Heart right ventricle (tissue), 16 donors: ENCODE measurements around the gene VASN. TPM values are rescaled to one million over a fixed set of nuclear protein-coding genes. Genes with fewer than 3 reads are reported as not detected.

ENCODE experiments used
- ATAC-seq, 8 donors: fragments of 200-7000 bp; cut with Tn5 transposase; one replicate each; pipeline ENCODE4 v1.9.1; 2020; ENCODE audit warnings: mild to moderate bottlenecking in 8 of 8, moderate library complexity in 8 of 8, moderate number of reproducible peaks in 1 of 8
- DNase-seq, 2 donors: peaks; one replicate each; pipeline ENCODE4 v3.0.0-alpha.2; 2020
- H3K27ac ChIP-seq, 10 donors: fragments of 200-600 bp; sonication (generic) in 2 of 10; one replicate each; pipeline versions ENCODE4 v1.5.0 to v1.8.0; 2020 to 2022; ENCODE audit warnings: mild to moderate bottlenecking in 3 of 10
- H3K27me3 ChIP-seq, 7 donors: fragments of 200-600 bp; one replicate each; pipeline ENCODE4 v1.8.0; 2021 to 2022; ENCODE audit warnings: mild to moderate bottlenecking in 2 of 7
- H3K36me3 ChIP-seq, 9 donors: fragments of 200-600 bp; sonication (generic) in 1 of 9; one replicate each; pipeline versions ENCODE4 v1.5.0 to v1.8.0; 2020 to 2022; ENCODE audit warnings: mild to moderate bottlenecking in 2 of 9
- H3K4me1 ChIP-seq, 9 donors: fragments of 200-600 bp; sonication (generic) in 1 of 9; one replicate each; pipeline versions ENCODE4 v1.5.0 to v1.8.0; 2020 to 2022; ENCODE audit warnings: mild to moderate bottlenecking in 4 of 9
- H3K4me3 ChIP-seq, 10 donors: fragments of 200-600 bp; sonication (generic) in 2 of 10; one replicate each; pipeline versions ENCODE4 v1.5.0 to v1.8.0; 2020 to 2022; ENCODE audit warnings: mild to moderate bottlenecking in 7 of 10, moderate library complexity in 2 of 10
- H3K9me3 ChIP-seq, 11 donors: fragments of 200-600 bp in 10 of 11; sonication (generic) in 2 of 11; one replicate each; pipeline versions ENCODE4 v1.5.0 to v1.8.0; 2013 to 2022; ENCODE audit warnings: mild to moderate bottlenecking in 2 of 11, control low read depth in 1 of 11, moderate library complexity in 1 of 11
- WGBS, 2 donors: extraction: QIAGEN DNeasy Blood & Tissue Kit; methylation state at CpG; one replicate each; pipeline ENCODE4 v1.1.7; 2013; ENCODE audit warnings: inconsistent platforms in 1 of 2; 5-methylcytosine and 5-hydroxymethylcytosine counted together
- intact Hi-C, 10 donors: fragments of 100-400 bp; cut with DNase I; formaldehyde crosslinking; loops; one replicate each; pipeline versions ENCODE4 v1.11.1 to v1.14.2; 2022
- polyA plus RNA-seq, 2 donors: library from polyadenylated mRNA; stranded (reverse); fragments of 200-250 nt; gene quantifications; one replicate each; pipeline ENCODE4 v1.2.3, GENCODE V29; 2013
- total RNA-seq, 10 donors: library from RNA; stranded (reverse); fragmentation: NEBNext Ultra II Directional in 3 of 10; extraction: Animal tissue kit (Norgen Biotek cat#: 25700) in 3 of 10; gene quantifications; one replicate each; pipeline versions ENCODE4 v1.2.1 to v1.2.4, GENCODE V29; 2021 to 2023
- TF ChIP-seq, protein P1 (sequence below), 9 donors: fragments of 200-600 bp; sonication (generic) in 2 of 9; IDR thresholded peaks; one replicate each; pipeline versions ENCODE4 v1.5.0 to v1.8.0; 2021 to 2022; ENCODE audit warnings: antibody characterized with exemption in 9 of 9, mild to moderate bottlenecking in 5 of 9, moderate library complexity in 1 of 9
- donor health status: Arrhythmogenic right ventricular cardiomyopathy.
- donor health status: ischemic (EF 13 %, LVEDD 7.1; RV severe dilation, severe dysfunction).
- donor health status: healthy with polysubstance abuse.
- donor health status: DM: no; HTN: yes; CAD: no.
- donor health status: DM: no; HTN: no; CAD: no.
- donor health status: ischemic (EF 25% LVEDD 6.9; RV normal size, moderate dysfunction).
- donor health status: ischemic (EF 25% LVEDD 5.7; RV mildly dilated, moderate dysfunction).
- donor health status: healthy.
- donor health status: DM: yes; HTN: yes; CAD: no.
- donor health status: Ischemic cardiomyopathy.
- donor health status: ischemic (EF 35%, LVEDD 5.7; RV mildly dilated, moderate dysfunction).
- donor health status: nonischemic (EF 11% LVEDD 7.7; RV severe dilation, severe dysfunction).
- donor health status: DM: yes; HTN: yes; CAD: no.
- donor health status: PGD.
- donor health status: ischemic (EF 29% LVEDD 5.4; RV normal size, mild dysfunction).
- donor health status: nonischemic (EF 23%, LVEDD 6.1; RV moderate dilation, normal function).

VASN gene
- total and polyA plus RNA-seq, 12 donors, result 3.1 to 27.9 (median 6.0) TPM

DNA sequence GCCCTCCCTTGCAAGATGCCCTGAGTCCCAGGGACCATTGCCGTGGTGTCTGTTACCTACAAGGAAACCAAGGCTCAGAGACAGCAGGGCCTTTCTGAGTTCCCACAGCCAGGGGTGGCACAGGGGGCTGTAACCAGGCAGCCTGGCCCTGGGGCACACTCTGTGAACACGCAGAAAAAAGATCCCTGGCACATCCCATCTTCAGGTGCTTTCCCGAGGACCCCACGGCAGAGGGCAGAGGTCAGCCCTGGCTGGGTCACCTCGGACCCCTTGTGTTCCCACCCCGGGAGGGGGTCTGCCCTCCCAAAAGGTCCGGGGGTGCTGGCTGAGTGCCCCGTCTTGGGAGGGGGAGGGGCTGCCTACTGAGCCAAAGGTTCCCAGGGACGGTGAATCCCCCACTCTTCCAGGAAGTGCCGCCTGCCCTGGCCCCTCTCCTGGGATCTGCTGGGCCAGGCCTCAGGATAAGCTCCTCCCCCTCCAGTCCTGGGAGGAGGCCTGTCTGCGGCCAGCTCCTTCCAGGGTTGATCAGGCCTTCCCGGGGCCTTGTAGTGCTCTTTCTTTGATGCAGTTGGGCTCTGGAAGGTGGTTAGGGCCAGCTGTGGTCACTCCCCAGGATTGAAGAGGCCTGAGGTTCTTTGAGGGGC is 47.7 kb upstream of the VASN start:
- peak; percentile 70 to 72 for DNase-seq
- ATAC-seq, result peak; percentile 23 to 52 (median 40)
- intact Hi-C loops, result loop anchor here in 1 of 10 donors (5.0 kb wide), 1 partner anchor 52 kb away; the partner anchor contains the start of gene TFAP4
- no peaks in the 10 kb centered on the region for H3K36me3 ChIP-seq
- TF ChIP-seq, protein P1, sequence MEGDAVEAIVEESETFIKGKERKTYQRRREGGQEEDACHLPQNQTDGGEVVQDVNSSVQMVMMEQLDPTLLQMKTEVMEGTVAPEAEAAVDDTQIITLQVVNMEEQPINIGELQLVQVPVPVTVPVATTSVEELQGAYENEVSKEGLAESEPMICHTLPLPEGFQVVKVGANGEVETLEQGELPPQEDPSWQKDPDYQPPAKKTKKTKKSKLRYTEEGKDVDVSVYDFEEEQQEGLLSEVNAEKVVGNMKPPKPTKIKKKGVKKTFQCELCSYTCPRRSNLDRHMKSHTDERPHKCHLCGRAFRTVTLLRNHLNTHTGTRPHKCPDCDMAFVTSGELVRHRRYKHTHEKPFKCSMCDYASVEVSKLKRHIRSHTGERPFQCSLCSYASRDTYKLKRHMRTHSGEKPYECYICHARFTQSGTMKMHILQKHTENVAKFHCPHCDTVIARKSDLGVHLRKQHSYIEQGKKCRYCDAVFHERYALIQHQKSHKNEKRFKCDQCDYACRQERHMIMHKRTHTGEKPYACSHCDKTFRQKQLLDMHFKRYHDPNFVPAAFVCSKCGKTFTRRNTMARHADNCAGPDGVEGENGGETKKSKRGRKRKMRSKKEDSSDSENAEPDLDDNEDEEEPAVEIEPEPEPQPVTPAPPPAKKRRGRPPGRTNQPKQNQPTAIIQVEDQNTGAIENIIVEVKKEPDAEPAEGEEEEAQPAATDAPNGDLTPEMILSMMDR (IDR thresholded peaks at IDR 0.05), result no peak
- peaks cover 0 to 4% (median 0%) of the 10 kb centered on the region in 7 donors for H3K27me3 ChIP-seq
- WGBS, 2 donors, result 15 to 21% methylated on average over 12 of the region's 12 CpGs
- peak overlapping the region; percentile 11 to 93 (median 85) for H3K27ac ChIP-seq
- H3K4me1 ChIP-seq, result peaks cover 69 to 98% (median 84%) of the 10 kb centered on the region in 9 donors
- peak overlapping the region in 3 of 10 donors; percentile 8 to 16 (median 12) for H3K4me3 ChIP-seq
- H3K9me3 ChIP-seq, result no peaks in the 10 kb centered on the region

- intact Hi-C loops, result loop anchor here in 5 of 10 donors (5.0 kb wide), 3 partner anchors 37 to 142 kb away; partner anchors contain the start of gene TFAP4 (in 4 of the 5)
- DNase-seq (no peak), ATAC-seq (no peak)
- 74 to 76% methylated on average over 22 of the region's 22 CpGs for whole genome bisulfite sequencing, 2 donors
- H3K4me3 ChIP-seq, result peak overlapping the region in 1 of 10 donors; percentile 12
- TF ChIP-seq, protein P1 (IDR thresholded peaks at IDR 0.05), result no peak
- no peaks in the 10 kb centered on the region for H3K9me3 ChIP-seq
- no peaks in the 10 kb centered on the region for H3K36me3 ChIP-seq
- peak overlapping the region in 9 of 10 donors; percentile 82 to 93 (median 85) for H3K27ac ChIP-seq
- H3K4me1 ChIP-seq, result peaks cover 69 to 98% (median 85%) of the 10 kb centered on the region in 9 donors
- peaks cover 0 to 4% (median 0%) of the 10 kb centered on the region in 7 donors for H3K27me3 ChIP-seq
These were observed 47.0 kb upstream of the VASN start for GRCh38 chr16:4324492-4325252.

DNA sequence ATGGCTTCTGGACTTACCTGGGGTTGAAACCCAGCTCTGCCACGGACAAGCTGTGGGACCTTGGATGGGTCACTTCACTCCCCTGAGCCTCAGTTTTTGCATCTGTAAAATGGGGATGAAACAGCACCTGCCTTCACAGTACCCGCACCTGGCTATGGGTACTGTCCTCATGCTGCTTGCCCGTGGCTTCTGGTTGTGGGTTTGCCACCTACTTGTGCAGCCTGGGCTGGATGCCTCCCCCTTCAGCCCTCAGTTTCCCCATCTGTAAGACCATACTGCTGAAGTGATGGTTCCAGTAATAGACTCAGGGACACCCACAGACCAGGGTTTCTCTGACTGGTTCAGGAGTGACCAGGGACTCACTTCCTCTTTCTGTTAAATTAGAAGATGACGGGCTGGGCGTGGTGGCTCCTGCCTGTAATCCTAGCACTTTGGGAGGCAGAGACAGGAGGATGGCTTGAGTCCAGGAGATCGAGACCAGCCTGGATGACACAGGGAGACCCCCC is 46.3 kb upstream of the VASN start:
- H3K4me3 ChIP-seq, result no peak overlapping the region
- WGBS, 2 donors, result 86 to 89% methylated on average over 6 of the region's 6 CpGs
- intact Hi-C loops, result loop anchor here in 4 of 10 donors (5.0 kb wide), 3 partner anchors 38 to 143 kb away; partner anchors contain the start of gene TFAP4 (in 3 of the 4)
- ATAC-seq (no peak), DNase-seq (no peak)
- TF ChIP-seq, protein P1 (IDR thresholded peaks at IDR 0.05), result no peak
- H3K27ac ChIP-seq, result peak overlapping the region in 8 of 10 donors; percentile 82 to 93 (median 86)
- no peaks in the 10 kb centered on the region for H3K36me3 ChIP-seq
- H3K4me1 ChIP-seq, result peaks cover 67 to 98% (median 85%) of the 10 kb centered on the region in 9 donors
- no peaks in the 10 kb centered on the region for H3K9me3 ChIP-seq
- H3K27me3 ChIP-seq, result peaks cover 0 to 4% (median 0%) of the 10 kb centered on the region in 7 donors
